NCI-H524 (cell line): ENCODE measurements around the gene DOC2B.
"Not testable (repeated sequence)": the region's sequence is repeated elsewhere in the genome, so short reads cannot be mapped to it uniquely, and the experiment has no call there.

Experiments
- DNase-seq, 2 experiments: peaks; one replicate each; lab custom pipeline; 2025; lab: John Stamatoyannopoulos, UW

The DOC2B gene

DNA sequence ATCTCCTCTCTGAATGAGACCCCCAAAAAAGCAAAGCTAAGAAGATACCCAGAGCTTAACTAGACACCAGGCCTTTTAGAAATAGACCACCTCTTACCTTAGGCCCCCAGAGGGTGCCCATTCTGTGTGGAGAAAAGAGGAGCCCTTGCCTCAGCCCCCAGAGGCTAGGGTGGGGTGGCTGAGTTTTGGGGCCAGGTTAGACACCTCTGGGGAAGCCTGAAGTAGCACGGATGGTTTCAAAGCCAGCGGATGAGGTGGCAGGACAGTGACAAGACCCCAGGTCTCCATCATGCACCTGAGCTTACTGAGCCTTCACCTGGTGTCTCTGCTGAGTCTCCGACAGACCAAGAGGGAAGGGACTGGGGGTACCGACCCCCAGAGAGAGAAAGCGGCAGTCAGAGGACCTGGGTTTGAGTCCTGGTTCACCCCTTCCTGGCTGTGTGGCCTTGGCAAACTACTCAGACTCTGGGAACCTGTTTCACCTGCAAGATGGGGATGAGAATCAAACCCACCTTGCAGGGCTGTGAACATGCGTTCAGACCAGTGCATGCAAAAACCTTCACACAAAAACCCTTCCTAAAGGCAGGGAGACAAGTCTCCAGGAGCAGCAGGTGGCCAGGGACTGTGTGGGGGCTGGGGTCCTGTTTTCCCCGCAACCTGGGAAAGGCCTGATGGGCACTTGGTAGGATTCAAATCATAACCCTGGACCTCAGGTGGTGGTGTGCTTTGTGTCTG lies 36.3 kb downstream of the DOC2B start:
- no peak for DNase-seq

DNA sequence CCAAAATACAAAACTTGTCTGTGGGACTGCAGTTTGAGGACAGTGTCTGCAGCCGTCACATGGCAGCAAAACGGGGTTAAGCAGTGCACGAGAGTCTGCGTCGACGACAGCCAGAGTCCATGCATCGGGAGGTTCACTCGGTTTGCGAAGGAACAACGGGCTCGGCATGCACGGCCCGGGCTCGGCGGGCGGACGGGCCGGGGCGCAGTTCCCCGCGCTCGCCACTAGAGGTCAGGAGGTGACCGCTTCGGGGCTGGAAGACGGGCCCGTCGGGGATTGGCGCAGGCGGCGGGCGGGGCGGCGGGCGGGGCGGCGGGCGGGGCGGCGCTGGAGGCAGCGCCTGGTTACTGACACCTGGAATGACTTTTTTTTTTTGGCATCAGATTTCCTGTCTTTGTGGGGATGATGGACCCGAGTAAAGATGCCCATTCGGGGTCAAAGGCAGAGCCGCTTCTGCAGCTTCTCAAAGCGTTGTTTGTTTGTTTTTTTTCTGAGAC lies 37.6 kb downstream of the DOC2B start:
- DNase-seq, result peak; percentile 49 to 63

DNA sequence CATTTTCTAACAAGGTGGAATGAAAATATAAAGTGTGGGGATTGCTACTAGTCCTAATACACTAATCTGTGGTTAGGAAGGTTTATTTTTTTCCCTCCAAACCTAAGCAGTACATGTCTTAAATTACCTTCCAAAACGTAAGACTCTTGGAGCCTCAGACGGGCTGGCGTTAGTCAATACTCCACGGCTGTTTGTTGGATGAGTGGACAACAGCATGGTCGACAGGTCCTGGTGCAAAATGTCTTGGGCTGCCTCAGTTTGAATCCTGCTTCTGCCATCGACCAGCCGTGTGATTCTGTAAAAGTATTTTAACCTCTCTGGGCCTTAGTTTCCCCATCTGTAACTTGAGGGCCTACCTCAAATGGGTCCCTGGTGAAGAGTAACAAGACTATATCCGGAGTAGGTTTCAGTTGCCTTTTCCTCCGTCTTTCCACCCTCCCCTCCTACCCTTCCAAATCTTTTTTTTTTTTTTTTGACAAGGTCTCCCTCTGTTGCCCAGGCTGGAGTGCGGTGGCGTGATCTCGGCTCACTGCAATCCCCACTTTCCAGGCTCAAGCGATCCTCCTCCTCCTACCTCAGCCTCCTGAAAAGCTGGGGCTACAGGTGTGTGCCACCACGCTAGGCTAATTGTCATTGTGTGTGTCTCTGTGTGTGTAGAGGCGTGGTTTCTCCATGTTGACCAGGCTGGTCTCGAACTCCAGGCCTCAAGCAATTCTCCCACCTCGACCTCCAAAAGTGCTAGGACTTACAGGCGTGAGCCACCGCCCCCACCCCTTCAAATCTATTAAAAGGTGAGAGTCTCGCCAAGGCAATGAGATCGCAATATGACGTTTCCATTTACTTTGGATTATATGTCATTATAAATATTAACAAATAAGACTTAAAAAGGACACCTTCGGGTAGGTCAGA lies 38.3 kb downstream of the DOC2B start:
- DNase-seq, result no peak

DNA sequence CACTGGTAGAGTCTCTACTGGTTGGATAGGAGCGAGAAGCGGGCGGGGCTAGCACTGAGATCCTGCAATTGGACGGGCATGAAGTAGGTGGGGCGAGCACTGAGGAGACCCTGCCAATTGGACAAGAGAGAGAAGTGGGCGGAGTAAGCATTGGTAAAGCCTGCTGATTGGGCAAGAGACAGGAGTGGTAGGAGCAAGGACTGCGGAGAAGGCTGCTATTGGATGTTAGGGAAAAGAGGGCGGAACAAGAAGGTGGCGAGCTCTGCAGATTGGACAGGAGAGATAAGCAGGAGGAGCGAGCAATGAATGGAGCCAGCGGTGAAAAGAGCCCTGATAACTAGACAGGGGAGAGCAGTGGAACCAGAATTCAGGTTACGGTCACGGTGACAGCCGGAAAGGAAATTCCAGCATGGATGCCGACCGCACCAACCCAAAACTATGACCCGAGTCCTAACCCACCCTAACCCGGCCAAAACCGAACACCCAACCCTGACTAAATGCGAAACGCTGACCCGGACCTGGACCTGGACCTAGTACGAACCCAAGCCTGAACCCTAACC lies 39.3 kb downstream of the DOC2B start:
- no peak for DNase-seq

DNA sequence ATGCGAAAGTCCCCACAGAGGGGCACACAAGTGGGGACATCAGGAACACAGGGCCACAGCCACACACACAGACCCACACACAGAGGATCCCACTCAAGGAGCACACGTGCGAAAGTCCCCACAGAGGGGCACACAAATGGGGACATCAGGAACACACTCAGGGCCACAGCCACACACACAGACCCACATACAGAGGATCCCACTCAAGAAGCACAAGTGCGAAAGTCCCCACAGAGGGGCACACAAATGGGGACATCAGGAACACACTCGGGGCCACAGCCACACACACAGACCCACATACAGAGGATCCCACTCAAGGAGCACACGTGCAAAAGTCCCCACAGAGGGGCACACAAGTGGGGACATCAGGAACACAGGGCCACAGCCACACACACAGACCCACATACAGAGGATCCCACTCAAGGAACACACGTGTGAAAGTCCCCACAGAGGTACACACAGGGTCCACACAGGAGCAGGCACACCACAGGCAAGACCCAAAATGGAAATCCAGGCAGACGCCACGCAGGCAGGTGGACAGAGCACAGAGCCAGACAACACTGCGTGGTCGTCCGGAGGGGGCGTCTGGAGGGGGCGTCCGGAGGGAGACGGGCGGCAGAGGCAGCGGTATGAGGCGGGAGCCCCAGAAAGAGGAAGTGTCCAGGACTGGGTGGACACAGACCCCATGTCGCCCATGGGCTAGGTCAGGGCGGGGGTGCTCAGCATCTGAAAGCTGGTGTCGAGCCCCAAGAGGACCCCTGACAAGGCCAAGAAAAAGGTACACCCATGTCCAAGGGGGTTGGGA lies 41.8 kb downstream of the DOC2B start:
- not testable (repeated sequence) for DNase-seq

DNA sequence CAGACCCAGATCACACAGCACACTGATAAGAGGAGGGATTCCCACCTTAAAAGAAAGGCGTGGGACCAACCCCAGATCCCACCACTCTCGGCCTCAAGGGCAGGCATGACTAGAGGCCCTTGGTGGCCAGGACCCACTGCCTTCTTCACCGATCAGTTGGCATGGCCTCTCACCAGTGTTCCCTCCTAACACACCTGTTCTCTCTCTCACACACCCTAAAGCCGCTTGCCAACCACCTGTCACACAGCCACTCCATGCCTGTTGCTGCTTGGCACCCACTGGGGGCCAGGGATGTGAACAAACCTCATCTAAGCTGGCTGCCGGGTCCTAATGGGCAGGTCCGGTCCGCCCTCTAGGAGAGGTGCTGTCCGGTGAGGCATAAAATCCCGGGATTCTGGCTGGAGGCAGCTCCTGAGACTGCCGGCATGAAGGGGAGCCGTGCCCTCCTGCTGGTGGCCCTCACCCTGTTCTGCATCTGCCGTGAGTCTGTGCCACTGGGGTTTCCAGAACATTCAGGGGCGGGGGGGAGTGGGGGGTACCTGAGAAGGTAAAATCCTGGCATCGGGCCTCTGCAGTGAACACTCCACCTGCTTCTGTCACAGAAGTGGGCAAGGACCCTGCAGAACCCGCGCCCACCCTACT lies 44.2 kb downstream of the DOC2B start, which contains the start of gene SCGB1C2:
Gene SCGB1C2 (plus strand): TSS at position 404 of the 642 bp plus-strand sequence. CDS start 22 bp downstream, at position 426.
- not testable (repeated sequence) for DNase-seq

DNA sequence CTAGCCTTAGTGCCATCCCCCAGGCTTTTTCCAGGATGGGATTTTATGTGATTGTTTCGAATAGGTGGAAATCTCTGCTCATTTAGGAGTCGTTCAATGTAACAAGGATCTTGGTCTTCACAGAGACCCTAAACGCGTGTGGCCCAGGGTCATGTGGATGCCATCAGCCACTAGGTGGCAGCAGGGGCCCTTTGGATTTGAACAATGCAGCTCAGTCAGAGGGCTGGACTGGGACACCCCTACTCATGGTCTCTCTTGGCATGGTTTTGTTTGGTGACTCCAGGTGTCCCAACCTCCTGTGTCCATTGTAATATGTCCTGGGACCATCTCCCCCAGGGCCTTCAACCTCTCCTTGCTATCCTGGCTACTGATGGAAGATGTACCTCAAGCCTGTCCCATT lies 44.9 kb downstream of the DOC2B start:
- not testable (repeated sequence) for DNase-seq

DNA sequence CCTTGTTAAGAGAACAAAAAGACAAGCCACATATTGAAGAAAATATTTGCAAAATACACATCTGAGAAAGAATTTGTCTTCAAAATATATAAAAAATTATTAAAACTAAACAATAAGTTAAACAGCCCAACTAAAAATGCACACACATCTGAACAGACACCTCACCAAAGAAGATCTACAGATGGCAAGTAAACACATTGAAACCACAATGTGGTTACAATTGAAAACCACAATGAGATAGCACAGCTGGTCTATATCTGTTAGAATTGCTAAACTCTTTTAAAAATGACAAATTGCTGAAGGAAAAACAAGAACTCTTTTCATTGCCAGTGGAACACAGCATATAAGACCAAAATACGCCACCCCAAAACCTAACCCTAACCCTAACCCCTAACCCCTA lies 45.6 kb downstream of the DOC2B start:
- DNase-seq, result not testable (repeated sequence)

DNA sequence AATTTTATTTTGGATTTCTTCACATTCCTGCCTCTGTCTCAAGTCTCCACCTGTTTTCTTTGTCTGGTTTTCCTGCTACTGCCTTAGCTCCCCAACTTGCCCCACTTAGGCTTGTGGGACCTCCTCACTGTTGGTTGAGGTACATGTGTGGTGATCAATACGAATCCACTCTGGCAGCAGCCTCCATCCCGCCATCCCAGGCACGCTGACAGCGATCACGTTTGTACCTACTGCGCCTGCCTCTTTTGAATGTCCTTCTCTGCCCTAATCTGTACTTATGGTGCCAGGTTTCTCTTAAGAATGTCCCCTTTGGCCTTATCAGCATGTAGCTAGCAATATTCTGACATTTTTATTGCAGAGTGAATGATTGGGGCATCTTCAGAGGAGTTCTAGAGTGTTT lies 46.4 kb downstream of the DOC2B start:
- not testable (repeated sequence) for DNase-seq

DNA sequence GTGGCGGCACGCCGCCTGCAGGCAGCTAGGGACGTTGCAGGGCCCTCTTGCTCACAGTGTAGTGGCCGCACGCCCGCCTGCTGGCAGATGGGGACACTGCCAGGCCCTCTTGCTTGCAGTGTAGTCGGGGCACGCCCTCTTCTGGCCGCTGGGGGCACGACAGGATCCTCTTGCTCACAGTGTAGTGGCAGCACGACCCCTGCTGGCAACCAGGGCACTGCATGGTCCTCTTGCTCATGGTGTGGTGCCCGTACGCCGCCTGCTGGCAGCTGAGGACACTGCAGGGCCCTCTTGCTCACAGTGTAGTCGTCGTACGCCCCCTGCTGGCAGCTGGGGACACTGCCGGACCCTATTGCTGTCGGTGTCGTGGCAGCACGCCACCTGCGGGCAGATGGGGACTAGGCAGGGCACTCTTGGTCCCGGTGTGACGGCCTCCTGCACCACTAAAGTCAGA lies 47.1 kb downstream of the DOC2B start:
- not testable (repeated sequence) for DNase-seq

DNA sequence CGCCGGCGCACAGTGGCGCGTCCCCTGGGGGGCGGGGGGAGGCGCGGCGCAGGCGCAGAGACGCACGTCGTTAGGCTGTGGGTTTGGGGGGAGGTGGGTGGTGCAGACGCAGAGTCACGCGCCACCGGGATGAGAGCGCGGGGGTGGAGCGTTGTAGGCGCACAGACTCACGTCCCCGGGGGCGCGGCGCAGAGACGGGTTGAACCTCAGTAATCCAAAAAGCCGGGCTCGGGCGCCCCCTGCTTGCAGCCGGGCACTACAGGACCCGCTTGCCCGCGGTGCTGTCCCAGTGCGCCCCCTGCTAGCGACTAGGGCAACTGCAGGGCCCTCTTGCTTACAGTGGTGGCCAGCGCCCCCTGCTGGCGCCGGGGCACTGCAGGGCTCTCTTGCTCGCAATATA lies 47.5 kb downstream of the DOC2B start:
- DNase-seq, result not testable (repeated sequence)

DNA sequence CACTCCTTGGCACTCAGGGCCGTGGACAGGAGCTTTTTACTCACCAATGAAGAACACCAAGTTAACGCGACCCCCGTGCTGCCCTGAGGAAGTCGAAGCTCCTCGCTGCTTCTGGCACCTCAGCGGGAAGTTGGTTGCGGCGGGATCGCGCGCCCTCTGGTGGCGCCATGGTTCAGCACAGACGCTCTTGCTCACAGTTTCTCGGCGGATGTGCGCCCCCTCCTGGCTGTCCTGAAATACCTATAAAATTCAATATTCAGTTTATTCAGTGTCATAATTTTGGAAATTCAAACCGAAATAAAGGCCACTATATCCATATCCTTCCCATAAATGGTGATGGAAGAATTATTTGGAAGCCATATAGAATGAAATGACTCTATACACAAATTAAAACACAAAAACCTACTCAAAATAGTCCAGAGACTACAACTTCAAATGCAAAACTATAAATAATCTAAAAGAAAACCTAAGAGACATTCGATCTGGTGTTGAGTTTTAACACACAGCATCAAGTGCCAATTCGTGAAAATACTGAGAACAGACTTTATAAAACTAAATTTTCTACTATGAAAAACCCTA lies 63.0 kb downstream of the DOC2B start:
- not testable (repeated sequence) for DNase-seq

DNA sequence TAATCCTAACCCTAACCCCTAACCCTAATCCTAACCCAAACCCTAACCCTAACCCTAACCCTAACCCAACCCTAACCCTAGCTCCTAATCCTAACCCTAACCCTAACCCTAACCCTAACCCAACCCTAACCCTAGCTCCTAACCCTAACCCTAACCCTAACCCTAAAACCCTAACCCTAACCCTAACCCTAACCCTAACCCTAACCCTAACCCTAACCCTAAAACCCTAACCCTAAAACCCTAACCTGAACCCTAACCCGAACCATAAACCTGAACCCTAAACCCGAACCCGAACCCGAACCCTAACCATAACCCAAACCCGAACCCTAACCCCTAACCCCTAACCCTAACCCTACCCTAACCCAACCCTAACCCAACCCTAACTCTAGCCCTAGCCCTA lies 68.3 kb downstream of the DOC2B start:
- DNase-seq, result not testable (repeated sequence)
